Middle frontal gyrus (tissue), 1 donor: ENCODE results near the gene SPATA2.
A peak's percentile ranks its signal among the peaks of the same experiment; 100 is the strongest.
"Not testable (repeated sequence)": the region's sequence is repeated elsewhere in the genome, so short reads cannot be mapped to it uniquely, and the experiment has no call there.

Experiments
- DNase-seq: peaks from one replicate; pipeline ENCODE4 v3.0.0-alpha.2; 2015; ENCODE audit warnings: low spot score; ENCODE audit errors: extremely low spot score

Gene SPATA2

GRCh38 chr20:49904440-49905214, 10.7 kb downstream of the SPATA2 start:
- no peak for DNase-seq

GRCh38 chr20:49901588-49901987, 13.7 kb downstream of the SPATA2 start:
- no peak for DNase-seq

- DNase-seq = no peak
These were observed 15.6 kb downstream of the SPATA2 start for GRCh38 chr20:49899541-49900383.

GRCh38 chr20:49896204-49896603, 19.1 kb downstream of the SPATA2 start:
- no peak for DNase-seq

GRCh38 chr20:49895474-49896093, 19.7 kb downstream of the SPATA2 start:
- DNase-seq = not testable (repeated sequence)

- DNase-seq = no peak
These were observed 21.3 kb downstream of the SPATA2 start for GRCh38 chr20:49894073-49894470.

- DNase-seq = no peak
These were observed 21.9 kb downstream of the SPATA2 start for GRCh38 chr20:49893242-49894072.

GRCh38 chr20:49892817-49893216, 22.5 kb downstream of the SPATA2 start:
- no peak for DNase-seq

GRCh38 chr20:49892260-49892659, 23.1 kb downstream of the SPATA2 start:
- DNase-seq = no peak

GRCh38 chr20:49891476-49892110, 23.7 kb downstream of the SPATA2 start:
- no peak for DNase-seq

- no peak for DNase-seq
These were observed 24.6 kb downstream of the SPATA2 start for GRCh38 chr20:49890471-49891361.

- DNase-seq = no peak
These were observed 25.4 kb downstream of the SPATA2 start for GRCh38 chr20:49889935-49890333.

GRCh38 chr20:49889001-49889934, 26.1 kb downstream of the SPATA2 start:
- DNase-seq = no peak

- DNase-seq = peak; percentile 43
These were observed 26.9 kb downstream of the SPATA2 start for GRCh38 chr20:49888212-49889000.

GRCh38 chr20:49887251-49888211, 27.8 kb downstream of the SPATA2 start:
- DNase-seq = no peak

- DNase-seq = no peak
These were observed 28.6 kb downstream of the SPATA2 start for GRCh38 chr20:49886571-49887213.
